GM23338 (cell line): ENCODE results near the gene METTL2B. TPM values are rescaled to one million over a fixed set of nuclear protein-coding genes. Genes with fewer than 3 reads are reported as not detected.
"Not testable (repeated sequence)": the region's sequence is repeated elsewhere in the genome, so short reads cannot be mapped to it uniquely, and the experiment has no call there.

Experiments used
- ATAC-seq: fragments of 200-7000 bp; cut with Tn5 transposase; 3 replicates; pipeline ENCODE4 v1.9.1; 2020
- DNase-seq: peaks from one replicate; pipeline ENCODE4 v3.0.0-alpha.2; 2015; ENCODE audit warnings: low spot score
- H2AFZ ChIP-seq: fragments of 200-600 bp; sonication (generic); 2 replicates; pipeline ENCODE4 v1.8.0; 2016; ENCODE audit warnings: antibody characterized with exemption, mild to moderate bottlenecking, moderate library complexity
- H3F3A ChIP-seq: fragments of 200-600 bp; sonication (generic); replicated peaks from 2 replicates; pipeline ENCODE4 v1.8.0; 2017; ENCODE audit warnings: antibody characterized with exemption, mixed run types, low read depth
- H3K27ac ChIP-seq: fragments of 200-600 bp; sonication (generic); 2 replicates; pipeline ENCODE4 v1.6.1; 2016; ENCODE audit warnings: low read depth
- H3K27me3 ChIP-seq: fragments of 200-600 bp; sonication (generic); 2 replicates; pipeline ENCODE4 v1.8.0; 2016; ENCODE audit warnings: mild to moderate bottlenecking, mixed run types, moderate library complexity; ENCODE audit not compliant: insufficient read depth
- H3K36me3 ChIP-seq: fragments of 200-600 bp; sonication (generic); 2 replicates; pipeline ENCODE4 v1.8.0; 2016; ENCODE audit warnings: mild to moderate bottlenecking; ENCODE audit not compliant: insufficient read depth
- H3K4me1 ChIP-seq: fragments of 200-600 bp; sonication (generic); 2 replicates; pipeline ENCODE4 v1.8.0; 2016; ENCODE audit warnings: mild to moderate bottlenecking, moderate library complexity; ENCODE audit not compliant: insufficient read depth
- H3K4me2 ChIP-seq: fragments of 200-600 bp; sonication (generic); 2 replicates; pipeline ENCODE4 v1.7.1; 2017; ENCODE audit warnings: mixed run types
- H3K4me3 ChIP-seq: fragments of 200-600 bp; sonication (generic); 2 replicates; pipeline ENCODE4 v1.6.1; 2016; ENCODE audit warnings: mixed run types
- H3K79me2 ChIP-seq: fragments of 200-600 bp; sonication (generic); replicated peaks from 2 replicates; pipeline ENCODE4 v1.8.0; 2017; ENCODE audit warnings: mild to moderate bottlenecking; ENCODE audit not compliant: insufficient read depth
- H3K9me2 ChIP-seq: fragments of 200-600 bp; sonication (generic); 2 replicates; pipeline ENCODE4 v1.8.0; 2017; ENCODE audit not compliant: insufficient read depth
- H4K20me1 ChIP-seq: fragments of 200-600 bp; sonication (generic); replicated peaks from 2 replicates; pipeline ENCODE4 v1.8.0; 2017; ENCODE audit warnings: mild to moderate bottlenecking; ENCODE audit not compliant: insufficient read depth
- H3K27ac Mint-ChIP-seq: 2 replicates; pipeline ENCODE4 v1.8.0; 2020; ENCODE audit warnings: inconsistent platforms, mild to moderate bottlenecking, moderate library complexity, mixed read lengths
- H3K27me3 Mint-ChIP-seq: 3 replicates; pipeline ENCODE4 v1.8.0; 2022; ENCODE audit warnings: low read depth, mild to moderate bottlenecking, moderate library complexity, mixed read lengths, inconsistent platforms; ENCODE audit not compliant: insufficient read depth, poor library complexity
- H3K36me3 Mint-ChIP-seq: 3 replicates; pipeline ENCODE4 v1.8.0; 2021; ENCODE audit warnings: low read depth, mild to moderate bottlenecking, inconsistent platforms, moderate library complexity, mixed read lengths
- H3K4me1 Mint-ChIP-seq: 3 replicates; pipeline ENCODE4 v1.8.0; 2020; ENCODE audit warnings: mild to moderate bottlenecking, inconsistent platforms, mixed read lengths
- H3K4me3 Mint-ChIP-seq: 3 replicates; pipeline ENCODE4 v1.8.0; 2021; ENCODE audit warnings: moderate library complexity, mild to moderate bottlenecking, inconsistent platforms, mixed read lengths
- H3K9me3 Mint-ChIP-seq: 3 replicates; pipeline ENCODE4 v1.8.0; 2020; ENCODE audit warnings: moderate library complexity, mild to moderate bottlenecking, inconsistent platforms, mixed read lengths
- polyA plus RNA-seq: library from polyadenylated mRNA; unstranded; fragments of >200 nt; fragmentation: Nextera tagmentation; extraction: Ambion mirVana; gene quantifications from 2 replicates; pipeline ENCODE4 v1.2.1, GENCODE V29; 2016
- total RNA-seq: library from RNA; depleted of rRNA; stranded (reverse); fragments of >200 nt; shearing (Covaris generic); gene quantifications from 2 replicates; pipeline ENCODE4 v1.2.3, GENCODE V29; 2014

METTL2B gene
- total and polyA plus RNA-seq, 2 experiments from 2014 or later = 21.2 to 48.3 TPM

- peaks cover 26% of the 10 kb centered on the region for H3K4me1 Mint-ChIP-seq
- H3K27ac Mint-ChIP-seq, H3K4me3 Mint-ChIP-seq, H3F3A ChIP-seq, H3K36me3 ChIP-seq, H3K9me2 ChIP-seq, H3K4me1 ChIP-seq, H3K4me3 ChIP-seq, H3K79me2 ChIP-seq, H4K20me1 ChIP-seq, H3K36me3 Mint-ChIP-seq, H3K4me2 ChIP-seq, H3K9me3 Mint-ChIP-seq, H3K27ac ChIP-seq, H3K27me3 ChIP-seq, H2AFZ ChIP-seq: not testable (repeated sequence)
- ATAC-seq (peak; percentile 85), DNase-seq (peak; percentile 45)
- peaks cover 18% of the 10 kb centered on the region for H3K27me3 Mint-ChIP-seq
These were observed 38.7 kb downstream of the METTL2B start for GRCh38 chr7:128515232-128515631.

DNA sequence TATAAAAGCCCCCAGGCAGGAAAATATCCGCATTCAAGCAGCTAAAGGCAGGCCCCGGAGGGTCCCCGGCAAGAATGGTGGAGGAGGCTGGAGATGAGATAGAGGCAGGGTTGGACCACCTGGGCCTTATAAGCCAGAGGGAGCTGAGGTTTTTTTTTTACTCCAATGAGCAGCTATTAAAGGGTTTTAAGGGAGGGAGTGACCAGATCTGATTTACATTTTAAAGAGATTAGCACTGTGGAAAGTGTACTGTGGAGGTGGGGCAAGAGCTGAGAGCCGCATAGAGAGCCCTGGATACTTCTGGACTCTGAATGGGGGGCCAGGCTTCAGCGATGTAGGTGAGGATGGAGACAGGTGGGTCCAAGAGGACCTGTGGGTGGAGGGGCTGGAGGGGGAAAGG is 40.5 kb downstream of the METTL2B start:
- H3K4me1 ChIP-seq, H3K27me3 ChIP-seq, H3K27ac ChIP-seq, H3K79me2 ChIP-seq, H3K36me3 ChIP-seq, H4K20me1 ChIP-seq, H3K36me3 Mint-ChIP-seq, H3K9me3 Mint-ChIP-seq, DNase-seq, H3K27ac Mint-ChIP-seq, H3K4me2 ChIP-seq, H3K4me3 Mint-ChIP-seq, H3K4me3 ChIP-seq, H3F3A ChIP-seq, H2AFZ ChIP-seq, ATAC-seq, H3K9me2 ChIP-seq: not testable (repeated sequence)
- Mint-ChIP-seq H3K27me3 (peaks cover 15% of the 10 kb centered on the region), H3K4me1 (peaks cover 26% of the 10 kb centered on the region)

- DNase-seq, H3K4me3 Mint-ChIP-seq, ATAC-seq, H2AFZ ChIP-seq, H3K4me1 Mint-ChIP-seq, H3K36me3 Mint-ChIP-seq, H3K9me3 Mint-ChIP-seq, H3K4me1 ChIP-seq, H3F3A ChIP-seq, H3K4me3 ChIP-seq, H3K27ac Mint-ChIP-seq, H3K27me3 Mint-ChIP-seq, H3K9me2 ChIP-seq, H3K36me3 ChIP-seq, H3K4me2 ChIP-seq, H3K27ac ChIP-seq, H4K20me1 ChIP-seq, H3K79me2 ChIP-seq, H3K27me3 ChIP-seq: not testable (repeated sequence)
These were observed 46.8 kb downstream of the METTL2B start for GRCh38 chr7:128523226-128523931.

DNA sequence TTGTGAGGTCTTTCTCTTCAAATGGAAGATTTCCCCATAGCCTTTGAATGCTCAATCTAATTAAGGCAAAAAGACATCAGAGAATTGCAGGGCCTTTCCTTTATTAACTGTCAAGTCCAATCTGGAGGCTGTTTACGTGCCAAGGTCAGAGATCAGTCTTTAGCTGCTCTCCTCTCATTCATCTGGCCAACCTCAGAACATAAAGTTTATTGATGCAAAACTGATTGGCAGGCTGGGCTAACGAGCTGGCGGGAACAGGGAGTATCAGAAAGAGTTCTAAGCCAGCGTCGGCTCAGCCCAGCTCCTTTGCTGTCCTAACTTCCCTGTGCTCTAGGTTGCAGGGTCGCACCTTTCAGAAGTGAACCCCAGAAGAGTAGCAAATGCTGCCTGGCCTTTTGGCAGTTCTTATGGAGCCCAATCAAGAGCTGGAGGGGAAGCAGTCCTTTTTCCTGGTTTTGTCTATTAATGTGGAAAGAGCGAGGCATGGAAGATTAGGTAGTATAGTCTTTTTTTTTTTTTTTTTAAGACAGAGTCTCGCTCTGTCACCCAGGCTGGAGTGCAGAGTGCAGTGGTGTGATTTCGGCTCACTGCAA is 47.5 kb downstream of the METTL2B start:
- not testable (repeated sequence) for H3K27ac Mint-ChIP-seq, DNase-seq

GRCh38 chr7:128525584-128525983 is 49.0 kb downstream of the METTL2B start:
- not testable (repeated sequence) for H3K27me3 Mint-ChIP-seq, H3K4me1 ChIP-seq, H3K27me3 ChIP-seq, H3K4me3 Mint-ChIP-seq, H3K4me2 ChIP-seq, H3K27ac ChIP-seq, H3K36me3 ChIP-seq, H4K20me1 ChIP-seq, H2AFZ ChIP-seq, H3F3A ChIP-seq, H3K36me3 Mint-ChIP-seq, H3K4me3 ChIP-seq, H3K9me3 Mint-ChIP-seq, H3K9me2 ChIP-seq, DNase-seq, H3K79me2 ChIP-seq
- H3K27ac Mint-ChIP-seq = peak overlapping the region; percentile 10; the same call in 1 of the 2 replicates
- peaks cover 16% of the 10 kb centered on the region for H3K4me1 Mint-ChIP-seq
- ATAC-seq = peak; percentile 16; the same call in 2 of the 3 replicates

More for the DNA sequence above, 47.5 kb downstream of the METTL2B start:
- H3K4me3 ChIP-seq, H3K79me2 ChIP-seq, H2AFZ ChIP-seq, H3K4me1 ChIP-seq, H3K36me3 Mint-ChIP-seq, H3F3A ChIP-seq, H3K9me3 Mint-ChIP-seq, H3K27me3 Mint-ChIP-seq, H3K27me3 ChIP-seq, H3K4me1 Mint-ChIP-seq, H3K4me3 Mint-ChIP-seq, H4K20me1 ChIP-seq, H3K27ac ChIP-seq, H3K9me2 ChIP-seq, H3K4me2 ChIP-seq, H3K36me3 ChIP-seq: not testable (repeated sequence)
- ATAC-seq = peak; percentile 18; the same call in 2 of the 3 replicates

DNA sequence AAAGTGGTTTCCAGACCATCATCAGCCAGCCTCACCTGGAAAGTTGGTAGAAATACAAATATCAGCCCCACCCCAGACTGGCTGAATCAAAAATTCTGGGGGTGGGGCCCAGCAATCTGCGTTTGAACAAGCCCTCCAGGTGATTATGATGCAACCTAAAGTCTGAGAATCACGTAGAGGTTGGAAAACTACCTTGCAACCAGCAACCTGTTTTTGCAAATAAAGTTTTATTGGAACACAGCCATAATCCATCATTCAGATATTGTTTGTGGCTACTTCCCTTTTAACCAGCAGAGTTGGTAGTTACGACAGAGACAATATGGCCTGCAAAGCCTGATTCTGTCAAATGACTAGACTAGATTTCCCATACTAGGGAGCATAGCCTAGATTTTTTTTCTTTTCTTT is 49.5 kb downstream of the METTL2B start:
- H4K20me1 ChIP-seq, H3F3A ChIP-seq, ATAC-seq, H3K27me3 Mint-ChIP-seq, H3K36me3 ChIP-seq, H3K36me3 Mint-ChIP-seq, H3K79me2 ChIP-seq, H3K4me3 Mint-ChIP-seq, H3K4me2 ChIP-seq, H3K27me3 ChIP-seq, H3K4me3 ChIP-seq, H3K9me2 ChIP-seq, H3K9me3 Mint-ChIP-seq, H3K4me1 ChIP-seq, H3K27ac Mint-ChIP-seq, H2AFZ ChIP-seq, H3K27ac ChIP-seq, DNase-seq: not testable (repeated sequence)
- peaks cover 16% of the 10 kb centered on the region for H3K4me1 Mint-ChIP-seq
